ENCODE results near the gene ACAT2. TPM values are rescaled to one million over a fixed set of nuclear protein-coding genes. Genes with fewer than 3 reads are reported as not detected.
"Not testable (repeated sequence)": the region's sequence is repeated elsewhere in the genome, so short reads cannot be mapped to it uniquely, and the experiment has no call there.

Gene ACAT2
- polyA plus RNA-seq (2013) = 32.8 TPM

GRCh38 chr6:159761873-159762680, at the start of gene ACAT2:
Gene ACAT2, plus strand, starts transcription at chr6:159762045. Its CDS starts 43 bp downstream, at chr6:159762088.
- ChIA-PET CTCF (interaction anchor here (0.9 to 2.9 kb wide), 7 partner anchors 9 to 90 kb away, joined by 3 to 10 read pairs (median 5); partner anchors contain the start of gene WTAP), POLR2A (interaction anchor here (0.6 to 1.4 kb wide), 2 partner anchors 29 to 69 kb away, joined by 3 to 12 read pairs; partner anchors contain the start of genes MRPL18 and SOD2)
- H3K4me3 ChIP-seq (ENCODE audit: control insufficient read depth in 1 of 7, extremely low read depth in 1 of 7, insufficient read depth in 4 of 7, low read depth in 2 of 7, low read length in 6 of 7) = peak within 1 kb of the TSS; percentile 83 to 92 (median 89)
- WGBS (ENCODE audit: insufficient coverage) = 0% methylated on average over 43 of the region's 76 CpGs
- H3K27me3 ChIP-seq (replicated peaks in 2 of 5; ENCODE audit: control insufficient read depth in 4 of 5, insufficient read depth in 5 of 5, low read length in 4 of 5) = no peaks in the 10 kb centered on the region
- H3K36me3 ChIP-seq (ENCODE audit: control insufficient read depth in 4 of 4, insufficient read depth in 4 of 4, low read length in 3 of 4) = peaks cover 7 to 46% (median 22%) of the 10 kb centered on the region in 4 experiments
- no peaks in the 10 kb centered on the region for H3K9me3 ChIP-seq (ENCODE audit: control extremely low read depth in 1 of 5, control insufficient read depth in 4 of 5, insufficient read depth in 2 of 5, low read depth in 1 of 5, low read length in 4 of 5)
- DNase-seq = peak; percentile 93 to 95 (median 95)
- H3K4me1 ChIP-seq (ENCODE audit: control extremely low read depth in 1 of 4, control insufficient read depth in 4 of 4, insufficient read depth in 4 of 4, low read length in 3 of 4) = peaks cover 11 to 34% (median 23%) of the 10 kb centered on the region in 4 experiments
- peak within 1 kb of the TSS; percentile 84 to 97 for H3K27ac ChIP-seq (ENCODE audit: insufficient read depth in 1 of 2, low read depth in 1 of 2, low read length in 2 of 2, poor library complexity in 1 of 2, severe bottlenecking in 2 of 2)

GRCh38 chr6:159712389-159712788, 49.5 kb upstream of the ACAT2 start:
- H3K4me3 ChIP-seq (ENCODE audit: control insufficient read depth in 1 of 7, extremely low read depth in 1 of 7, insufficient read depth in 4 of 7, low read depth in 2 of 7, low read length in 6 of 7); H3K9me3 ChIP-seq (ENCODE audit: control extremely low read depth in 1 of 5, control insufficient read depth in 4 of 5, insufficient read depth in 2 of 5, low read depth in 1 of 5, low read length in 4 of 5); H3K27ac ChIP-seq (ENCODE audit: insufficient read depth in 1 of 2, low read depth in 1 of 2, low read length in 2 of 2, poor library complexity in 1 of 2, severe bottlenecking in 2 of 2); H3K36me3 ChIP-seq (ENCODE audit: control insufficient read depth in 4 of 4, insufficient read depth in 4 of 4, low read length in 3 of 4); DNase-seq; POLR2A ChIA-PET; H3K27me3 ChIP-seq (replicated peaks in 2 of 5; ENCODE audit: control insufficient read depth in 4 of 5, insufficient read depth in 5 of 5, low read length in 4 of 5): not testable (repeated sequence)
- CTCF ChIA-PET = interaction anchor here (0.9 to 2.2 kb wide), 5 partner anchors 9 to 21 kb away, joined by 3 to 6 read pairs (median 4); no protein-coding TSS in a partner anchor
- peaks cover 0 to 15% (median 8%) of the 10 kb centered on the region in 4 experiments for H3K4me1 ChIP-seq (ENCODE audit: control extremely low read depth in 1 of 4, control insufficient read depth in 4 of 4, insufficient read depth in 4 of 4, low read length in 3 of 4)
- 95% methylated on average over 3 of the region's 3 CpGs for WGBS (ENCODE audit: insufficient coverage)

- ChIA-PET POLR2A (no interaction called here), CTCF (interaction anchor here (2.2 kb wide), 1 partner anchor 9 kb away, joined by 6 read pairs; no protein-coding TSS in a partner anchor)
- Histone ChIP-seq H3K4me1 (ENCODE audit: control extremely low read depth in 1 of 4, control insufficient read depth in 4 of 4, insufficient read depth in 4 of 4, low read length in 3 of 4) (peaks cover 0 to 16% (median 10%) of the 10 kb centered on the region in 4 experiments), H3K27me3 (replicated peaks in 2 of 5; ENCODE audit: control insufficient read depth in 4 of 5, insufficient read depth in 5 of 5, low read length in 4 of 5) (no peaks in the 10 kb centered on the region), H3K9me3 (ENCODE audit: control extremely low read depth in 1 of 5, control insufficient read depth in 4 of 5, insufficient read depth in 2 of 5, low read depth in 1 of 5, low read length in 4 of 5) (no peaks in the 10 kb centered on the region), H3K4me3 (ENCODE audit: control insufficient read depth in 1 of 7, extremely low read depth in 1 of 7, insufficient read depth in 4 of 7, low read depth in 2 of 7, low read length in 6 of 7) (no peak overlapping the region), H3K36me3 (ENCODE audit: control insufficient read depth in 4 of 4, insufficient read depth in 4 of 4, low read length in 3 of 4) (no peaks in the 10 kb centered on the region), H3K27ac (ENCODE audit: insufficient read depth in 1 of 2, low read depth in 1 of 2, low read length in 2 of 2, poor library complexity in 1 of 2, severe bottlenecking in 2 of 2) (no peak overlapping the region)
- no peak for DNase-seq
- WGBS (ENCODE audit: insufficient coverage) = 96% methylated on average over 7 of the region's 7 CpGs
Measured at GRCh38 chr6:159713984-159714383, 47.9 kb upstream of the ACAT2 start.

GRCh38 chr6:159714404-159714803, 47.4 kb upstream of the ACAT2 start:
- Histone ChIP-seq H3K27ac (ENCODE audit: insufficient read depth in 1 of 2, low read depth in 1 of 2, low read length in 2 of 2, poor library complexity in 1 of 2, severe bottlenecking in 2 of 2) (no peak overlapping the region), H3K27me3 (replicated peaks in 2 of 5; ENCODE audit: control insufficient read depth in 4 of 5, insufficient read depth in 5 of 5, low read length in 4 of 5) (no peaks in the 10 kb centered on the region), H3K4me3 (ENCODE audit: control insufficient read depth in 1 of 7, extremely low read depth in 1 of 7, insufficient read depth in 4 of 7, low read depth in 2 of 7, low read length in 6 of 7) (no peak overlapping the region), H3K9me3 (ENCODE audit: control extremely low read depth in 1 of 5, control insufficient read depth in 4 of 5, insufficient read depth in 2 of 5, low read depth in 1 of 5, low read length in 4 of 5) (no peaks in the 10 kb centered on the region), H3K36me3 (ENCODE audit: control insufficient read depth in 4 of 4, insufficient read depth in 4 of 4, low read length in 3 of 4) (no peaks in the 10 kb centered on the region), H3K4me1 (ENCODE audit: control extremely low read depth in 1 of 4, control insufficient read depth in 4 of 4, insufficient read depth in 4 of 4, low read length in 3 of 4) (peaks cover 0 to 16% (median 10%) of the 10 kb centered on the region in 4 experiments)
- ChIA-PET CTCF (interaction anchor here (2.2 kb wide), 1 partner anchor 9 kb away, joined by 6 read pairs; no protein-coding TSS in a partner anchor), POLR2A (no interaction called here)
- no peak for DNase-seq
- WGBS (ENCODE audit: insufficient coverage) = 93% methylated on average over 3 of the region's 5 CpGs

- ChIA-PET CTCF (interaction anchor here (1.0 kb wide), 1 partner anchor 12 kb away, joined by 4 read pairs; no protein-coding TSS in a partner anchor), POLR2A (no interaction called here)
- H3K27me3 ChIP-seq (replicated peaks in 2 of 5; ENCODE audit: control insufficient read depth in 4 of 5, insufficient read depth in 5 of 5, low read length in 4 of 5) = no peaks in the 10 kb centered on the region
- DNase-seq = no peak
- H3K27ac ChIP-seq (ENCODE audit: insufficient read depth in 1 of 2, low read depth in 1 of 2, low read length in 2 of 2, poor library complexity in 1 of 2, severe bottlenecking in 2 of 2) = no peak overlapping the region
- peaks cover 0 to 16% (median 10%) of the 10 kb centered on the region in 4 experiments for H3K4me1 ChIP-seq (ENCODE audit: control extremely low read depth in 1 of 4, control insufficient read depth in 4 of 4, insufficient read depth in 4 of 4, low read length in 3 of 4)
- WGBS (ENCODE audit: insufficient coverage) = 45% methylated on average over 2 of the region's 3 CpGs
- H3K36me3 ChIP-seq (ENCODE audit: control insufficient read depth in 4 of 4, insufficient read depth in 4 of 4, low read length in 3 of 4) = no peaks in the 10 kb centered on the region
- no peaks in the 10 kb centered on the region for H3K9me3 ChIP-seq (ENCODE audit: control extremely low read depth in 1 of 5, control insufficient read depth in 4 of 5, insufficient read depth in 2 of 5, low read depth in 1 of 5, low read length in 4 of 5)
- no peak overlapping the region for H3K4me3 ChIP-seq (ENCODE audit: control insufficient read depth in 1 of 7, extremely low read depth in 1 of 7, insufficient read depth in 4 of 7, low read depth in 2 of 7, low read length in 6 of 7)
Measured at GRCh38 chr6:159715166-159715565, 46.7 kb upstream of the ACAT2 start.

- H3K36me3 ChIP-seq (ENCODE audit: control insufficient read depth in 4 of 4, insufficient read depth in 4 of 4, low read length in 3 of 4) = no peaks in the 10 kb centered on the region
- H3K27me3 ChIP-seq (replicated peaks in 2 of 5; ENCODE audit: control insufficient read depth in 4 of 5, insufficient read depth in 5 of 5, low read length in 4 of 5) = no peaks in the 10 kb centered on the region
- H3K27ac ChIP-seq (ENCODE audit: insufficient read depth in 1 of 2, low read depth in 1 of 2, low read length in 2 of 2, poor library complexity in 1 of 2, severe bottlenecking in 2 of 2) = no peak overlapping the region
- 94% methylated on average over 3 of the region's 3 CpGs for WGBS (ENCODE audit: insufficient coverage)
- H3K4me3 ChIP-seq (ENCODE audit: control insufficient read depth in 1 of 7, extremely low read depth in 1 of 7, insufficient read depth in 4 of 7, low read depth in 2 of 7, low read length in 6 of 7) = no peak overlapping the region
- CTCF ChIA-PET = interaction anchor here (0.6 to 1.8 kb wide), 3 partner anchors 12 to 26 kb away, joined by 4 read pairs; no protein-coding TSS in a partner anchor
- no peaks in the 10 kb centered on the region for H3K9me3 ChIP-seq (ENCODE audit: control extremely low read depth in 1 of 5, control insufficient read depth in 4 of 5, insufficient read depth in 2 of 5, low read depth in 1 of 5, low read length in 4 of 5)
- POLR2A ChIA-PET = no interaction called here
- DNase-seq = no peak
- peaks cover 0 to 16% (median 10%) of the 10 kb centered on the region in 4 experiments for H3K4me1 ChIP-seq (ENCODE audit: control extremely low read depth in 1 of 4, control insufficient read depth in 4 of 4, insufficient read depth in 4 of 4, low read length in 3 of 4)
Measured at GRCh38 chr6:159715605-159716004, 46.2 kb upstream of the ACAT2 start.

All from common myeloid progenitor, CD34-positive (primary cell).